Osteocyte (in vitro differentiated cells): ENCODE data around the gene NR1D1. TPM values are rescaled to one million over a fixed set of nuclear protein-coding genes. Genes with fewer than 3 reads are reported as not detected.

ENCODE experiments used
- DNase-seq: peaks from one replicate; pipeline ENCODE4 v3.0.0; 2021; ENCODE audit warnings: mixed read lengths; ENCODE audit not compliant: unreplicated experiment; ENCODE audit errors: extremely low spot score
- H3K27ac Mint-ChIP-seq: one replicate; pipeline ENCODE4 v1.8.0; 2021; ENCODE audit warnings: mild to moderate bottlenecking, mixed read lengths; ENCODE audit not compliant: unreplicated experiment
- H3K27me3 Mint-ChIP-seq: one replicate; pipeline ENCODE4 v1.8.0; 2021; ENCODE audit warnings: mixed read lengths; ENCODE audit not compliant: unreplicated experiment
- H3K36me3 Mint-ChIP-seq: one replicate; pipeline ENCODE4 v1.8.0; 2021; ENCODE audit warnings: mixed read lengths; ENCODE audit not compliant: unreplicated experiment
- H3K4me1 Mint-ChIP-seq: one replicate; pipeline ENCODE4 v1.8.0; 2021; ENCODE audit warnings: mixed read lengths; ENCODE audit not compliant: unreplicated experiment
- H3K4me3 Mint-ChIP-seq: one replicate; pipeline ENCODE4 v1.8.0; 2021; ENCODE audit warnings: mild to moderate bottlenecking, moderate library complexity, mixed read lengths; ENCODE audit not compliant: unreplicated experiment
- H3K9me3 Mint-ChIP-seq: one replicate; pipeline ENCODE4 v1.8.0; 2021; ENCODE audit warnings: mixed read lengths; ENCODE audit not compliant: unreplicated experiment
- CTCF ChIP-seq: fragments of 200-600 bp; sonication (generic); IDR thresholded peaks from 2 replicates; pipeline ENCODE4 v1.5.0; 2021; ENCODE audit warnings: antibody characterized with exemption, mild to moderate bottlenecking, moderate library complexity
- total RNA-seq: library from RNA; stranded (reverse); gene quantifications from 2 replicates; pipeline ENCODE4 v1.2.1, GENCODE V29; 2021

NR1D1 gene
- total RNA-seq, 1 donor from 2014 or later = 6.9 TPM

GRCh38 chr17:40101367-40102210, 1.2 kb upstream of the NR1D1 start:
- H3K27ac Mint-ChIP-seq = peak overlapping the region; percentile 97
- no peak for TF ChIP-seq CTCF
- no peak for DNase-seq
- no peaks in the 10 kb centered on the region for H3K27me3 Mint-ChIP-seq
- peak overlapping the region; percentile 89 for H3K4me3 Mint-ChIP-seq
- peaks cover 1% of the 10 kb centered on the region for H3K36me3 Mint-ChIP-seq
- H3K9me3 Mint-ChIP-seq = no peaks in the 10 kb centered on the region
- peaks cover 47% of the 10 kb centered on the region for H3K4me1 Mint-ChIP-seq

- H3K9me3 Mint-ChIP-seq = no peaks in the 10 kb centered on the region
- H3K4me3 Mint-ChIP-seq = peak overlapping the region; percentile 89
- peaks cover 49% of the 10 kb centered on the region for H3K4me1 Mint-ChIP-seq
- H3K27ac Mint-ChIP-seq = peak overlapping the region; percentile 97
- peaks cover 6% of the 10 kb centered on the region for H3K36me3 Mint-ChIP-seq
- no peaks in the 10 kb centered on the region for H3K27me3 Mint-ChIP-seq
- TF ChIP-seq CTCF = no peak
- DNase-seq = peak; percentile 99
Observed at GRCh38 chr17:40100669-40101366, 429 bp upstream of the NR1D1 start.

GRCh38 chr17:40099619-40100418, 570 bp downstream of the NR1D1 start:
- no peak for TF ChIP-seq CTCF
- peak overlapping the region; percentile 97 for H3K27ac Mint-ChIP-seq
- no peaks in the 10 kb centered on the region for H3K27me3 Mint-ChIP-seq
- H3K4me1 Mint-ChIP-seq = peaks cover 49% of the 10 kb centered on the region
- peak overlapping the region; percentile 89 for H3K4me3 Mint-ChIP-seq
- H3K9me3 Mint-ChIP-seq = no peaks in the 10 kb centered on the region
- peaks cover 8% of the 10 kb centered on the region for H3K36me3 Mint-ChIP-seq
- no peak for DNase-seq

GRCh38 chr17:40098846-40099618, 1.4 kb downstream of the NR1D1 start:
- no peaks in the 10 kb centered on the region for H3K9me3 Mint-ChIP-seq
- no peaks in the 10 kb centered on the region for H3K27me3 Mint-ChIP-seq
- peak; percentile 96 for DNase-seq
- peak overlapping the region; percentile 97 for H3K27ac Mint-ChIP-seq
- H3K4me3 Mint-ChIP-seq = peak overlapping the region; percentile 89
- no peak for TF ChIP-seq CTCF
- H3K4me1 Mint-ChIP-seq = peaks cover 49% of the 10 kb centered on the region
- peaks cover 12% of the 10 kb centered on the region for H3K36me3 Mint-ChIP-seq
